NCI-H2171 (cell line): ENCODE data around the gene POU2F1.
"Not testable (repeated sequence)": the region's sequence is repeated elsewhere in the genome, so short reads cannot be mapped to it uniquely, and the experiment has no call there.

Source experiments
- DNase-seq: peaks from one replicate; lab custom pipeline; 2025; lab: John Stamatoyannopoulos, UW

The POU2F1 gene

GRCh38 chr1:167205306-167206050 is 15.2 kb upstream of the POU2F1 start:
- not testable (repeated sequence) for DNase-seq

- DNase-seq = no peak
These were observed 14.4 kb upstream of the POU2F1 start for GRCh38 chr1:167206166-167206835.

GRCh38 chr1:167207940-167208623 is 12.6 kb upstream of the POU2F1 start:
- DNase-seq = no peak

GRCh38 chr1:167208624-167208976 is 12.1 kb upstream of the POU2F1 start:
- DNase-seq = no peak

GRCh38 chr1:167209044-167209443 is 11.6 kb upstream of the POU2F1 start:
- DNase-seq = no peak

GRCh38 chr1:167210966-167211674 is 9.6 kb upstream of the POU2F1 start:
- DNase-seq = no peak

- DNase-seq = no peak
These were observed 8.7 kb upstream of the POU2F1 start for GRCh38 chr1:167212025-167212424.

GRCh38 chr1:167216809-167217208 is 3.9 kb upstream of the POU2F1 start:
- no peak for DNase-seq

- no peak for DNase-seq
These were observed 1.5 kb upstream of the POU2F1 start for GRCh38 chr1:167219194-167219593.

GRCh38 chr1:167219646-167220536 is 795 bp upstream of the POU2F1 start:
- DNase-seq = peak; percentile 96

GRCh38 chr1:167221126-167221737 is 546 bp downstream of the POU2F1 start:
- no peak for DNase-seq

GRCh38 chr1:167221738-167222610 is 1.3 kb downstream of the POU2F1 start:
- DNase-seq = peak; percentile 65

GRCh38 chr1:167223144-167224103 is 2.7 kb downstream of the POU2F1 start:
- no peak for DNase-seq

GRCh38 chr1:167224734-167225235 is 4.1 kb downstream of the POU2F1 start:
- DNase-seq = not testable (repeated sequence)

GRCh38 chr1:167225920-167226319 is 5.2 kb downstream of the POU2F1 start:
- DNase-seq = no peak

GRCh38 chr1:167227934-167228378 is 7.3 kb downstream of the POU2F1 start:
- DNase-seq = no peak

- no peak for DNase-seq
These were observed 9.2 kb downstream of the POU2F1 start for GRCh38 chr1:167229719-167230385.

GRCh38 chr1:167230437-167230836 is 9.8 kb downstream of the POU2F1 start:
- no peak for DNase-seq
